WTC11 (cell line): Measurements from ENCODE around the gene PCDHB12. TPM values are rescaled to one million over a fixed set of nuclear protein-coding genes. Genes with fewer than 3 reads are reported as not detected.
"Not testable (repeated sequence)": the region's sequence is repeated elsewhere in the genome, so short reads cannot be mapped to it uniquely, and the experiment has no call there.

Experiments used
- ATAC-seq: fragments of 200-7000 bp; cut with Tn5 transposase; 2 replicates; pipeline ENCODE4 v1.10.0; 2021; ENCODE audit warnings: mild to moderate bottlenecking, moderate library complexity
- CTCF ChIA-PET: fragments of 300-600 bp; sonication (Branson Sonifier 250); formaldehyde crosslinking; loops from one replicate; lab custom pipeline; 2021; ENCODE audit warnings: antibody characterized with exemption; lab: Charles Lee
- POLR2A ChIA-PET: fragments of 350-600 bp; sonication (Branson Sonifier 250); formaldehyde crosslinking; loops from one replicate; lab custom pipeline; 2021; ENCODE audit warnings: antibody characterized with exemption; lab: Charles Lee
- DNase-seq: peaks from one replicate; pipeline ENCODE4 v3.0.0; 2021; ENCODE audit warnings: low spot score
- H3K27ac Mint-ChIP-seq: 2 replicates; pipeline ENCODE4 v1.8.0; 2021; ENCODE audit warnings: mixed read lengths
- H3K27me3 Mint-ChIP-seq: 2 replicates; pipeline ENCODE4 v1.8.0; 2021; ENCODE audit warnings: low read depth, mild to moderate bottlenecking, moderate library complexity, mixed read lengths
- H3K36me3 Mint-ChIP-seq: 2 replicates; pipeline ENCODE4 v1.8.0; 2021; ENCODE audit warnings: mixed read lengths
- H3K4me1 Mint-ChIP-seq: 2 replicates; pipeline ENCODE4 v1.8.0; 2022; ENCODE audit warnings: mixed read lengths
- H3K4me3 Mint-ChIP-seq: 2 replicates; pipeline ENCODE4 v1.8.0; 2021; ENCODE audit warnings: mild to moderate bottlenecking, moderate library complexity, mixed read lengths
- H3K9me3 Mint-ChIP-seq: 2 replicates; pipeline ENCODE4 v1.8.0; 2021; ENCODE audit warnings: mixed read lengths
- ETV6 ChIP-seq: sonication (generic); formaldehyde crosslinking; IDR thresholded peaks from 2 replicates; pipeline ENCODE4 v1.8.1; 2022; ENCODE audit warnings: mild to moderate bottlenecking, missing genetic modification reagents
- FOXP1 ChIP-seq: sonication (generic); formaldehyde crosslinking; IDR thresholded peaks from 2 replicates; pipeline ENCODE4 v1.8.0; 2022; ENCODE audit warnings: missing genetic modification reagents, mild to moderate bottlenecking, moderate library complexity, borderline replicate concordance
- ZNF138 ChIP-seq: sonication (generic); formaldehyde crosslinking; conservative IDR thresholded peaks from 2 replicates; pipeline ENCODE4 v1.8.1; 2022; ENCODE audit warnings: mild to moderate bottlenecking, moderate library complexity, missing genetic modification reagents
- total RNA-seq: library from RNA; stranded (reverse); gene quantifications from 3 replicates; pipeline ENCODE4 v1.2.3, GENCODE V29; 2021
- TF ChIP-seq, protein P1 (sequence below): sonication (generic); formaldehyde crosslinking; IDR thresholded peaks from 2 replicates; pipeline ENCODE4 v1.8.0; 2022; ENCODE audit warnings: mild to moderate bottlenecking, missing genetic modification reagents
- TF ChIP-seq, protein P2 (sequence below): fragments of 200-600 bp; IDR thresholded peaks from 2 replicates; pipeline ENCODE4 v1.8.0; 2022; ENCODE audit warnings: antibody characterized with exemption
- TF ChIP-seq, protein P3 (sequence below): sonication (generic); formaldehyde crosslinking; conservative IDR thresholded peaks from 2 replicates; pipeline ENCODE4 v1.8.1; 2023; ENCODE audit warnings: mild to moderate bottlenecking, low read depth, missing genetic modification reagents, moderate library complexity
- TF ChIP-seq, protein P4 (sequence below): sonication (generic); formaldehyde crosslinking; IDR thresholded peaks from 2 replicates; pipeline ENCODE4 v1.8.0; 2023; ENCODE audit warnings: missing genetic modification reagents, mild to moderate bottlenecking, borderline replicate concordance
- TF ChIP-seq, protein P5 (sequence below): sonication (generic); formaldehyde crosslinking; IDR thresholded peaks from 2 replicates; pipeline ENCODE4 v1.8.1; 2023; ENCODE audit warnings: mild to moderate bottlenecking, missing genetic modification reagents, moderate library complexity
- TF ChIP-seq, protein P6 (sequence below): sonication (generic); formaldehyde crosslinking; IDR thresholded peaks from 2 replicates; pipeline ENCODE4 v1.8.1; 2022; ENCODE audit warnings: mild to moderate bottlenecking, missing genetic modification reagents, moderate library complexity, borderline replicate concordance
- TF ChIP-seq, protein P7 (sequence below): sonication (generic); formaldehyde crosslinking; IDR thresholded peaks from 2 replicates; pipeline ENCODE4 v1.8.1; 2023; ENCODE audit warnings: mild to moderate bottlenecking, missing genetic modification reagents, moderate library complexity

PCDHB12 gene
- total RNA-seq, 1 experiment from 2014 or later, result 2.7 TPM

DNA sequence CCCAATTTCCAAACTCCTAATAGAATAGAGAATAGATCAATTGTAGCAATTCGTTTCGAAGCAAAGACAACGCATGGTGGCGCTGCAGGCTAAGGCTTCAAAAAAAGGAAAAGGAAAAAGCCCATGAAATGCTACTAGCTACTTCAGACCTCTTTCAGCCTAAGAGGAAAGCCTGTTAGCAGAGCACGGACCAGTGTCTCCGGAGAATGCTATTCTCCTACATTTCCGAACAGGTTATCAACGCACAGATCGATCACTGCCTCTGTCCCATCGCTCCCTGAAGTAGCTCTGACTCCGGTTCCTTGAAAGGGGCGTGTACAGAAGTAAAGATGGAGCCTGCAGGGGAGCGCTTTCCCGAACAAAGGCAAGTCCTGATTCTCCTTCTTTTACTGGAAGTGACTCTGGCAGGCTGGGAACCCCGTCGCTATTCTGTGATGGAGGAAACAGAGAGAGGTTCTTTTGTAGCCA lies 36.8 kb downstream of the PCDHB12 start, which contains the start of gene PCDHB15:
Gene PCDHB15, plus strand, starts transcription at position 146 of the 468 bp plus-strand sequence. Its CDS starts 184 bp downstream, at position 330.
- ChIA-PET CTCF (interaction anchor here (0.6 to 4.4 kb wide), 78 partner anchors 9 to 1497 kb away, joined by 3 to 56 read pairs (median 6); partner anchors contain the start of genes PCDHB10, PCDHB11, PCDHB12 and PCDHB13), POLR2A (interaction anchor here (0.6 to 1.5 kb wide), 8 partner anchors 22 to 319 kb away, joined by 3 to 5 read pairs (median 3); partner anchors contain the start of genes PCDHB14, PCDHGB6, PCDHGB7 and TAF7)
- peak; percentile 85 for DNase-seq
- Mint-ChIP-seq H3K9me3 (peaks cover 29% of the 10 kb centered on the region), H3K27ac (peak within 1 kb of the TSS; percentile 93), H3K4me3 (peak within 1 kb of the TSS; percentile 85), H3K36me3 (peaks cover 40% of the 10 kb centered on the region), H3K27me3 (no peaks in the 10 kb centered on the region), H3K4me1 (peaks cover 18% of the 10 kb centered on the region)
- ATAC-seq, result peak; percentile 87
- TF ChIP-seq, protein P1, sequence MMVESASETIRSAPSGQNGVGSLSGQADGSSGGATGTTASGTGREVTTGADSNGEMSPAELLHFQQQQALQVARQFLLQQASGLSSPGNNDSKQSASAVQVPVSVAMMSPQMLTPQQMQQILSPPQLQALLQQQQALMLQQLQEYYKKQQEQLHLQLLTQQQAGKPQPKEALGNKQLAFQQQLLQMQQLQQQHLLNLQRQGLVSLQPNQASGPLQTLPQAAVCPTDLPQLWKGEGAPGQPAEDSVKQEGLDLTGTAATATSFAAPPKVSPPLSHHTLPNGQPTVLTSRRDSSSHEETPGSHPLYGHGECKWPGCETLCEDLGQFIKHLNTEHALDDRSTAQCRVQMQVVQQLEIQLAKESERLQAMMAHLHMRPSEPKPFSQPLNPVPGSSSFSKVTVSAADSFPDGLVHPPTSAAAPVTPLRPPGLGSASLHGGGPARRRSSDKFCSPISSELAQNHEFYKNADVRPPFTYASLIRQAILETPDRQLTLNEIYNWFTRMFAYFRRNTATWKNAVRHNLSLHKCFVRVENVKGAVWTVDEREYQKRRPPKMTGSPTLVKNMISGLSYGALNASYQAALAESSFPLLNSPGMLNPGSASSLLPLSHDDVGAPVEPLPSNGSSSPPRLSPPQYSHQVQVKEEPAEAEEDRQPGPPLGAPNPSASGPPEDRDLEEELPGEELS (CRISPR knock-in tag), result no peak
- TF ChIP-seq, protein P2, sequence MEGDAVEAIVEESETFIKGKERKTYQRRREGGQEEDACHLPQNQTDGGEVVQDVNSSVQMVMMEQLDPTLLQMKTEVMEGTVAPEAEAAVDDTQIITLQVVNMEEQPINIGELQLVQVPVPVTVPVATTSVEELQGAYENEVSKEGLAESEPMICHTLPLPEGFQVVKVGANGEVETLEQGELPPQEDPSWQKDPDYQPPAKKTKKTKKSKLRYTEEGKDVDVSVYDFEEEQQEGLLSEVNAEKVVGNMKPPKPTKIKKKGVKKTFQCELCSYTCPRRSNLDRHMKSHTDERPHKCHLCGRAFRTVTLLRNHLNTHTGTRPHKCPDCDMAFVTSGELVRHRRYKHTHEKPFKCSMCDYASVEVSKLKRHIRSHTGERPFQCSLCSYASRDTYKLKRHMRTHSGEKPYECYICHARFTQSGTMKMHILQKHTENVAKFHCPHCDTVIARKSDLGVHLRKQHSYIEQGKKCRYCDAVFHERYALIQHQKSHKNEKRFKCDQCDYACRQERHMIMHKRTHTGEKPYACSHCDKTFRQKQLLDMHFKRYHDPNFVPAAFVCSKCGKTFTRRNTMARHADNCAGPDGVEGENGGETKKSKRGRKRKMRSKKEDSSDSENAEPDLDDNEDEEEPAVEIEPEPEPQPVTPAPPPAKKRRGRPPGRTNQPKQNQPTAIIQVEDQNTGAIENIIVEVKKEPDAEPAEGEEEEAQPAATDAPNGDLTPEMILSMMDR, result peak; percentile 70

DNA sequence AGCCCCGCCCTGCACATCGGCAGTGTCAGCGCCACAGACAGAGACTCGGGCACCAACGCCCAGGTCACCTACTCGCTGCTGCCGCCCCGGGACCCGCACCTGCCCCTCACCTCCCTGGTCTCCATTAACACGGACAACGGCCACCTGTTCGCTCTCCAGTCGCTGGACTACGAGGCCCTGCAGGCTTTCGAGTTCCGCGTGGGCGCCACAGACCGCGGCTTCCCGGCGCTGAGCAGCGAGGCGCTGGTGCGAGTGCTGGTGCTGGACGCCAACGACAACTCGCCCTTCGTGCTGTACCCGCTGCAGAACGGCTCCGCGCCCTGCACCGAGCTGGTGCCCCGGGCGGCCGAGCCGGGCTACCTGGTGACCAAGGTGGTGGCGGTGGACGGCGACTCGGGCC lies 38.5 kb downstream of the PCDHB12 start:
- CTCF ChIA-PET, H3K27ac Mint-ChIP-seq, H3K4me3 Mint-ChIP-seq, ATAC-seq, DNase-seq, H3K27me3 Mint-ChIP-seq, POLR2A ChIA-PET: not testable (repeated sequence)
- peaks cover 41% of the 10 kb centered on the region for H3K36me3 Mint-ChIP-seq
- peaks cover 34% of the 10 kb centered on the region for H3K4me1 Mint-ChIP-seq
- peaks cover 34% of the 10 kb centered on the region for H3K9me3 Mint-ChIP-seq

DNA sequence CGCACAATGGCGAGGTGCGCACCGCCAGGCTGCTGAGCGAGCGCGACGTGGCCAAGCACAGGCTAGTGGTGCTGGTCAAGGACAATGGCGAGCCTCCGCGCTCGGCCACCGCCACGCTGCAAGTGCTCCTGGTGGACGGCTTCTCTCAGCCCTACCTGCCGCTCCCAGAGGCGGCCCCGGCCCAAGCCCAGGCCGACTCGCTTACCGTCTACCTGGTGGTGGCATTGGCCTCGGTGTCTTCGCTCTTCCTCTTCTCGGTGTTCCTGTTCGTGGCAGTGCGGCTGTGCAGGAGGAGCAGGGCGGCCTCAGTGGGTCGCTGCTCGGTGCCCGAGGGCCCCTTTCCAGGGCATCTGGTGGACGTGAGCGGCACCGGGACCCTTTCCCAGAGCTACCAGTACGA lies 38.9 kb downstream of the PCDHB12 start:
- H3K27me3 Mint-ChIP-seq, DNase-seq, H3K27ac Mint-ChIP-seq, H3K4me3 Mint-ChIP-seq, POLR2A ChIA-PET, ATAC-seq: not testable (repeated sequence)
- Mint-ChIP-seq H3K9me3 (peaks cover 38% of the 10 kb centered on the region), H3K4me1 (peaks cover 37% of the 10 kb centered on the region), H3K36me3 (peaks cover 43% of the 10 kb centered on the region)
- CTCF ChIA-PET, result interaction anchor here (1.0 to 1.8 kb wide), 2 partner anchors 13 to 26 kb away, joined by 3 to 4 read pairs; no protein-coding TSS in a partner anchor

DNA sequence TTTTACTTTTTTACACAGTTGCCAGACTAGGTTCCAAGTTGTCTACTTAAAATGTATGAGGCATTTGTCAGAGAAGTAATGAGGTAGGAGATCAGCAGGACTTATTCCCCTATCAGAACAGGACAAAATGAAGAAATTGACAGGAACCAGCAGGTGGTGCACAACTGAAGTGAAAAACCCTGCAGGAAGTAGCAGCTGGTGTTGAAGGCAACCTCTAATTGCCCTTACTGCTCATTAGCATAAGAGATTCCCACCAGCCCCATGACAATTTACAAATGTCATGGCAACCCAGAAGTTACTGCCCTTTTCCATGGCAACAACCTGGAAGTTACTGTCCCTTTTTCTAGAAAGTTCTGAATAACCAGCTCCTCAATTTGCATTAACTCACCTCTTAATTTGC lies 42.1 kb downstream of the PCDHB12 start:
- peak; percentile 51; the same call in 1 of the 2 replicates for ATAC-seq
- H3K4me1 Mint-ChIP-seq, result peaks cover 35% of the 10 kb centered on the region
- H3K9me3 Mint-ChIP-seq, result peaks cover 66% of the 10 kb centered on the region
- H3K4me3 Mint-ChIP-seq, result no peak overlapping the region
- ChIA-PET POLR2A (no interaction called here), CTCF (interaction anchor here (0.6 to 1.8 kb wide), 7 partner anchors 22 to 314 kb away, joined by 3 to 7 read pairs (median 4); partner anchors contain the start of genes PCDHB14, PCDHB9, PCDHGA2 and PCDHGB1)
- H3K27ac Mint-ChIP-seq, result no peak overlapping the region
- DNase-seq, result no peak
- peaks cover 73% of the 10 kb centered on the region for H3K36me3 Mint-ChIP-seq
- H3K27me3 Mint-ChIP-seq, result no peaks in the 10 kb centered on the region
- TF ChIP-seq, protein P3, sequence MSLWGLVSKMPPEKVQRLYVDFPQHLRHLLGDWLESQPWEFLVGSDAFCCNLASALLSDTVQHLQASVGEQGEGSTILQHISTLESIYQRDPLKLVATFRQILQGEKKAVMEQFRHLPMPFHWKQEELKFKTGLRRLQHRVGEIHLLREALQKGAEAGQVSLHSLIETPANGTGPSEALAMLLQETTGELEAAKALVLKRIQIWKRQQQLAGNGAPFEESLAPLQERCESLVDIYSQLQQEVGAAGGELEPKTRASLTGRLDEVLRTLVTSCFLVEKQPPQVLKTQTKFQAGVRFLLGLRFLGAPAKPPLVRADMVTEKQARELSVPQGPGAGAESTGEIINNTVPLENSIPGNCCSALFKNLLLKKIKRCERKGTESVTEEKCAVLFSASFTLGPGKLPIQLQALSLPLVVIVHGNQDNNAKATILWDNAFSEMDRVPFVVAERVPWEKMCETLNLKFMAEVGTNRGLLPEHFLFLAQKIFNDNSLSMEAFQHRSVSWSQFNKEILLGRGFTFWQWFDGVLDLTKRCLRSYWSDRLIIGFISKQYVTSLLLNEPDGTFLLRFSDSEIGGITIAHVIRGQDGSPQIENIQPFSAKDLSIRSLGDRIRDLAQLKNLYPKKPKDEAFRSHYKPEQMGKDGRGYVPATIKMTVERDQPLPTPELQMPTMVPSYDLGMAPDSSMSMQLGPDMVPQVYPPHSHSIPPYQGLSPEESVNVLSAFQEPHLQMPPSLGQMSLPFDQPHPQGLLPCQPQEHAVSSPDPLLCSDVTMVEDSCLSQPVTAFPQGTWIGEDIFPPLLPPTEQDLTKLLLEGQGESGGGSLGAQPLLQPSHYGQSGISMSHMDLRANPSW (CRISPR knock-in tag), result no peak
- TF ChIP-seq, protein P4, sequence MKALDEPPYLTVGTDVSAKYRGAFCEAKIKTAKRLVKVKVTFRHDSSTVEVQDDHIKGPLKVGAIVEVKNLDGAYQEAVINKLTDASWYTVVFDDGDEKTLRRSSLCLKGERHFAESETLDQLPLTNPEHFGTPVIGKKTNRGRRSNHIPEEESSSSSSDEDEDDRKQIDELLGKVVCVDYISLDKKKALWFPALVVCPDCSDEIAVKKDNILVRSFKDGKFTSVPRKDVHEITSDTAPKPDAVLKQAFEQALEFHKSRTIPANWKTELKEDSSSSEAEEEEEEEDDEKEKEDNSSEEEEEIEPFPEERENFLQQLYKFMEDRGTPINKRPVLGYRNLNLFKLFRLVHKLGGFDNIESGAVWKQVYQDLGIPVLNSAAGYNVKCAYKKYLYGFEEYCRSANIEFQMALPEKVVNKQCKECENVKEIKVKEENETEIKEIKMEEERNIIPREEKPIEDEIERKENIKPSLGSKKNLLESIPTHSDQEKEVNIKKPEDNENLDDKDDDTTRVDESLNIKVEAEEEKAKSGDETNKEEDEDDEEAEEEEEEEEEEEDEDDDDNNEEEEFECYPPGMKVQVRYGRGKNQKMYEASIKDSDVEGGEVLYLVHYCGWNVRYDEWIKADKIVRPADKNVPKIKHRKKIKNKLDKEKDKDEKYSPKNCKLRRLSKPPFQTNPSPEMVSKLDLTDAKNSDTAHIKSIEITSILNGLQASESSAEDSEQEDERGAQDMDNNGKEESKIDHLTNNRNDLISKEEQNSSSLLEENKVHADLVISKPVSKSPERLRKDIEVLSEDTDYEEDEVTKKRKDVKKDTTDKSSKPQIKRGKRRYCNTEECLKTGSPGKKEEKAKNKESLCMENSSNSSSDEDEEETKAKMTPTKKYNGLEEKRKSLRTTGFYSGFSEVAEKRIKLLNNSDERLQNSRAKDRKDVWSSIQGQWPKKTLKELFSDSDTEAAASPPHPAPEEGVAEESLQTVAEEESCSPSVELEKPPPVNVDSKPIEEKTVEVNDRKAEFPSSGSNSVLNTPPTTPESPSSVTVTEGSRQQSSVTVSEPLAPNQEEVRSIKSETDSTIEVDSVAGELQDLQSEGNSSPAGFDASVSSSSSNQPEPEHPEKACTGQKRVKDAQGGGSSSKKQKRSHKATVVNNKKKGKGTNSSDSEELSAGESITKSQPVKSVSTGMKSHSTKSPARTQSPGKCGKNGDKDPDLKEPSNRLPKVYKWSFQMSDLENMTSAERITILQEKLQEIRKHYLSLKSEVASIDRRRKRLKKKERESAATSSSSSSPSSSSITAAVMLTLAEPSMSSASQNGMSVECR, result no peak
- TF ChIP-seq ETV6 (CRISPR knock-in tag) (no peak), FOXP1 (CRISPR knock-in tag) (no peak), ZNF138 (CRISPR knock-in tag) (no peak)
- TF ChIP-seq, protein P5, sequence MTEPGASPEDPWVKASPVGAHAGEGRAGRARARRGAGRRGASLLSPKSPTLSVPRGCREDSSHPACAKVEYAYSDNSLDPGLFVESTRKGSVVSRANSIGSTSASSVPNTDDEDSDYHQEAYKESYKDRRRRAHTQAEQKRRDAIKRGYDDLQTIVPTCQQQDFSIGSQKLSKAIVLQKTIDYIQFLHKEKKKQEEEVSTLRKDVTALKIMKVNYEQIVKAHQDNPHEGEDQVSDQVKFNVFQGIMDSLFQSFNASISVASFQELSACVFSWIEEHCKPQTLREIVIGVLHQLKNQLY (CRISPR knock-in tag), result no peak
- TF ChIP-seq, protein P6, sequence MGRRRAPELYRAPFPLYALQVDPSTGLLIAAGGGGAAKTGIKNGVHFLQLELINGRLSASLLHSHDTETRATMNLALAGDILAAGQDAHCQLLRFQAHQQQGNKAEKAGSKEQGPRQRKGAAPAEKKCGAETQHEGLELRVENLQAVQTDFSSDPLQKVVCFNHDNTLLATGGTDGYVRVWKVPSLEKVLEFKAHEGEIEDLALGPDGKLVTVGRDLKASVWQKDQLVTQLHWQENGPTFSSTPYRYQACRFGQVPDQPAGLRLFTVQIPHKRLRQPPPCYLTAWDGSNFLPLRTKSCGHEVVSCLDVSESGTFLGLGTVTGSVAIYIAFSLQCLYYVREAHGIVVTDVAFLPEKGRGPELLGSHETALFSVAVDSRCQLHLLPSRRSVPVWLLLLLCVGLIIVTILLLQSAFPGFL (CRISPR knock-in tag), result no peak
- TF ChIP-seq, protein P7, sequence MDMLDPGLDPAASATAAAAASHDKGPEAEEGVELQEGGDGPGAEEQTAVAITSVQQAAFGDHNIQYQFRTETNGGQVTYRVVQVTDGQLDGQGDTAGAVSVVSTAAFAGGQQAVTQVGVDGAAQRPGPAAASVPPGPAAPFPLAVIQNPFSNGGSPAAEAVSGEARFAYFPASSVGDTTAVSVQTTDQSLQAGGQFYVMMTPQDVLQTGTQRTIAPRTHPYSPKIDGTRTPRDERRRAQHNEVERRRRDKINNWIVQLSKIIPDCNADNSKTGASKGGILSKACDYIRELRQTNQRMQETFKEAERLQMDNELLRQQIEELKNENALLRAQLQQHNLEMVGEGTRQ (CRISPR knock-in tag), result no peak
